Subcutaneous abdominal adipose tissue (tissue), 5 donors: ENCODE data around the gene GNAZ.

Experiments
- H3K27ac ChIP-seq: one replicate; pipeline ENCODE4 v1.7.0; 2013; ENCODE audit warnings: low read depth, mild to moderate bottlenecking, inconsistent platforms, low read length, moderate library complexity
- H3K27me3 ChIP-seq, 5 donors: one replicate each; pipeline ENCODE4 v1.7.0; 2013; ENCODE audit warnings: low read length in 5 of 5, inconsistent platforms in 1 of 5; ENCODE audit not compliant: control insufficient read depth in 5 of 5, insufficient read depth in 4 of 5
- H3K36me3 ChIP-seq, 5 donors: one replicate each; pipeline ENCODE4 v1.7.0; 2013; ENCODE audit warnings: low read length in 5 of 5; ENCODE audit not compliant: control insufficient read depth in 5 of 5, insufficient read depth in 5 of 5
- H3K4me1 ChIP-seq, 5 donors: one replicate each; pipeline ENCODE4 v1.7.0; 2013; ENCODE audit warnings: low read length in 5 of 5, mild to moderate bottlenecking in 3 of 5, moderate library complexity in 1 of 5; ENCODE audit not compliant: control insufficient read depth in 5 of 5, insufficient read depth in 5 of 5
- H3K4me3 ChIP-seq, 5 donors: one replicate each; pipeline ENCODE4 v1.7.0; 2013; ENCODE audit warnings: low read length in 5 of 5, low read depth in 1 of 5
- H3K9ac ChIP-seq, 5 donors: one replicate each; pipeline ENCODE4 v1.7.0; 2013; ENCODE audit warnings: low read length in 5 of 5, mild to moderate bottlenecking in 4 of 5, moderate library complexity in 3 of 5
- H3K9me3 ChIP-seq, 5 donors: one replicate each; pipeline ENCODE4 v1.7.0; 2013; ENCODE audit warnings: low read length in 5 of 5; ENCODE audit not compliant: control insufficient read depth in 5 of 5
- donor health status: healthy.
- donor health status: healthy.
- donor health status: healthy.
- donor health status: healthy.
- donor health status: healthy.

The GNAZ gene

DNA sequence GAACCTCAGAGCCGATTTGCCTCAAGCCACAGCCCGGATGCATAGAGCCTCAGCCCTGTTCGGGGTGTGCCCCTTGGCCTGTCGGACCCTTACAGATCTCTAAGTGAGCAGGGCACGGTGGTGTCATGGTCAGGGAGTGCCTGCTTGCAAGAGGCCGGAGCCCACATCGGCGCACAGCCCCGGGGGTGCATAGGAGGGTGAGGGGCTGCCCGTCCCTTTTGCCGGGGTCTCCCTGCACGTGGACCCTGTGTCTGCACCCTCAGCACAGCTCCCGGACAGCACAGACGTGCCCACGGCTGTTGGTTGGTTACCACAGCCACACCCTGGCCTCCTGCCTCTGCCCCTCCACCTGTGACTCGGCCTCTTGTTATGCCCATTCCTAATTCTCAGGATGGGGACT is 81.5 kb downstream of the GNAZ start:
- H3K36me3 ChIP-seq = peaks cover 0 to 7% (median 2%) of the 10 kb centered on the region in 5 donors
- H3K9ac ChIP-seq = no peak overlapping the region
- no peaks in the 10 kb centered on the region for H3K27me3 ChIP-seq
- no peak overlapping the region for H3K27ac ChIP-seq
- H3K4me3 ChIP-seq = no peak overlapping the region
- peaks cover 0 to 29% (median 3%) of the 10 kb centered on the region in 5 donors for H3K4me1 ChIP-seq
- no peaks in the 10 kb centered on the region for H3K9me3 ChIP-seq

DNA sequence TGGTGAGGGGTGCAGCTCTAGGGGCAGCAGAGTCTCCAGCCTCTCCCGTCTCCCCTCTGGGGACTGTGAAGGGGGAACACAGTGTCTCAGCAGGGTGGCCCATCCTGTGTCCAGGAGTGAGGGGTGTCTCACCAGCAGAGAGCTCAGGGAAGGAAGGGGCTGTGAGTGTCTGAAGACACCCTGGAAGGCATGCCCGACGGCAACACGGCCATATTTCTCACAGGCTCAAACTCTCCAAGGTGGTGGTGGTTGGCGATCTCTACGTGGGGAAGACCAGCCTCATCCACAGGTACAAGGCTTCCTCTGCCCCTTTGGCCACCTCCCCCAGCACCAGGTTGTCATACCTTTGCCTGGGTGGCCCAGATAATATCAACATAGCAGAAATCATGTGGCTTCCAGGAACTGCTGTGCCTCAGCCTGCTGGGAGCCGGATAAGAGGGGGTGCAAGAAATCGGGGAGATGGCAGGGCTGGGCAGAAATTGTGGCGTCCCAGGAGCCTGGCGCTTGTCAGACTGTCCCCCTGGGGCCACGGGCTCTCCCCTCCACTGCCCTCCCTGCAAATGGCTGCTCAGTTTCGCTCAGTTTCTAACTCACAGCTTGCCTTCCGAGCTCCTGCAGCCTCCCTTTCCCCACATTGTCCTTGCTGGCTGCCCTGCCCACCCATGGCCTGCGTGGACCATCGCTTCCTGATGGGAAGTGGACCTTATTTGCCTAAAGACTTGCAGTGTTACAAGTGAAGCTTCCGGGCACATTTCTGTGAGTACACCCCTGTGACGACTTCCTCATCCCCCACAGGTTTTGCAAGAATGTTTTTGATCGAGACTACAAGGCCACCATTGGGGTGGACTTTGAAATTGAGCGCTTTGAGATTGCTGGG is 82.2 kb downstream of the GNAZ start:
- Histone ChIP-seq H3K4me1 (peaks cover 0 to 29% (median 3%) of the 10 kb centered on the region in 5 donors), H3K4me3 (no peak overlapping the region), H3K27ac (no peak overlapping the region), H3K9ac (no peak overlapping the region), H3K9me3 (no peaks in the 10 kb centered on the region), H3K36me3 (peaks cover 0 to 7% (median 2%) of the 10 kb centered on the region in 5 donors), H3K27me3 (no peaks in the 10 kb centered on the region)

DNA sequence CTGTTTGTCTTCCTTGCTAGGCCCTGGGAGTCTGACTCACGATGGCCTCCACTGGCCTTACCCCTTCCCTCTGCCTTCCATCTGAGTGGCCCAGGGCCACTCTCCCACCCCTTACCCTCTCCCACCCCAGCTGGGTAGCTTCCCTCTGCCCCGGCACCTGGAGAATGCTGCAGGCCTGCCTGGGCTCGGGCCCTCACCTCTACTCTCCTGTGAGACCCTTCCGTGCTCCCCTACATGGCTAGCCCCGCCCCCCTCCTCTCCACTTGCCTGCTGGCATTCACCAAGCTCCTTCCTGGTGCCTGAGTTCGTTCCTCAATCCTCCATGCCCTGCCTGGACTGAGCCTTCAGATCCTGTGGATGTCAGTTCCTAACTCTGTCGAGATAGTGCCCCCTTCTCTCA is 83.7 kb downstream of the GNAZ start:
- Histone ChIP-seq H3K36me3 (peaks cover 0 to 7% (median 2%) of the 10 kb centered on the region in 5 donors), H3K4me1 (peaks cover 0 to 29% (median 0%) of the 10 kb centered on the region in 5 donors), H3K27me3 (no peaks in the 10 kb centered on the region), H3K9me3 (no peaks in the 10 kb centered on the region), H3K9ac (no peak overlapping the region), H3K27ac (no peak overlapping the region), H3K4me3 (no peak overlapping the region)

DNA sequence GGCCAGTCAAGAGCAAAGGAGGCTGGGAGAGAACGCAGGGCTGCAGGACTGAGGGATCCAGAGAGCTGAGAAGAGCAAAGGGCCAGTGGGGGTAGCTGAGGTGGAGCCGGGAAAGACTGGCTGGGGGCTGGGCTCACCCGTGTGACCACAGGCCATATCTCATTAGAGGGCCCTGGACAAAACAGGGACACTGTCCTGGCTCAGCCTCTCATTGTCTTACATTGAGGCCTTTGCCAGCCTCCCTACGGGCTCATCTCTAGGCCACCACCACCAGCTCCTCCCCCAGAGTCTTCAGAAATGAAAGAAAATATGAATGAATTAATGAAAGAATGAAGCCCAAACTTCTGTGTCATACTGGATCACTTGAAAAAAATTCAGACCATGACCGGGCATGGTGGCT is 84.1 kb downstream of the GNAZ start:
- H3K27me3 ChIP-seq = no peaks in the 10 kb centered on the region
- H3K9me3 ChIP-seq = no peaks in the 10 kb centered on the region
- peaks cover 0 to 7% (median 2%) of the 10 kb centered on the region in 5 donors for H3K36me3 ChIP-seq
- H3K4me1 ChIP-seq = peaks cover 0 to 25% (median 0%) of the 10 kb centered on the region in 5 donors
- H3K27ac ChIP-seq = no peak overlapping the region
- no peak overlapping the region for H3K9ac ChIP-seq
- no peak overlapping the region for H3K4me3 ChIP-seq

DNA sequence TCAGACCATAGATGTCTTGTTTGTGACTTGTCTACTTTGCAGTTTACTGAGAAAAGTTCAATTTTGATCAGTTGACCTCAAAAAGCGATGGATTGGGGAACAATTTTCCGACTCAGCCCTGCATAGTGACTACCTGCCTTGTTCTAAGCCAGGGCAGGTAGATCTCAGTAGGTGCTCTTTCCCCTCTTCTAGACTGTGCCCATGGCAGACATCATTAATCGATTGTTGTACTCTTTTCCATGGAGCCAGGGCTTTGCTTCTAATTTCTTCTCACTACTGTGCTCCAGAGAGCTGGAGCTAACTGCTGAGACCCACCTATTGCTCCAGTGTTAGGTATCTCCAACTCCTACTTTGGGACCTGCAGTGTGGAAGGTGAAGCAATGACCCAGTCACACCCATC is 84.8 kb downstream of the GNAZ start:
- H3K27me3 ChIP-seq = no peaks in the 10 kb centered on the region
- H3K4me1 ChIP-seq = peaks cover 0 to 19% (median 0%) of the 10 kb centered on the region in 5 donors

DNA sequence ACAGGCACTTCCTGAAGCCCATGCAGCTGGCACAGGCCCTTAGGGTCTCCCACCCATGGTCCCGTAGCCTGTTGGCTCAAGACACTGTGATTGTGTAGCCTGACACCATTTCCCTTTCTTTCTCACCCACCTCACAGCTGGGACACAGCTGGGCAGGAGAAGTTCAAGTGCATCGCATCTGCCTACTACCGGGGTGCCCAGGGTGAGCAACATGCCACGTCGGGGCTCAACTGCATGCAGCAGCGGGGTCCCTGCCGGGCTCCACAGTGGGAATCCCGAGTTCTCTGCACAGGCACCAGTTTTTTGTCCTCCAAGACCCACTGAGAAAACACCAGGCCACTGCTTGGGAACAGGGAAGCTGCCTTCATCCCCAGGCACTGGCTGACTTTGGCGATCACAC is 85.5 kb downstream of the GNAZ start:
- Histone ChIP-seq H3K4me3 (no peak overlapping the region), H3K4me1 (peaks cover 0 to 13% (median 0%) of the 10 kb centered on the region in 5 donors), H3K27me3 (no peaks in the 10 kb centered on the region), H3K9ac (no peak overlapping the region), H3K27ac (no peak overlapping the region), H3K36me3 (peaks cover 0 to 3% (median 2%) of the 10 kb centered on the region in 5 donors), H3K9me3 (no peaks in the 10 kb centered on the region)

More for the DNA sequence above, 84.8 kb downstream of the GNAZ start:
- Histone ChIP-seq H3K9ac (no peak overlapping the region), H3K4me3 (no peak overlapping the region), H3K36me3 (peaks cover 0 to 3% (median 2%) of the 10 kb centered on the region in 5 donors), H3K9me3 (no peaks in the 10 kb centered on the region), H3K27ac (no peak overlapping the region)

DNA sequence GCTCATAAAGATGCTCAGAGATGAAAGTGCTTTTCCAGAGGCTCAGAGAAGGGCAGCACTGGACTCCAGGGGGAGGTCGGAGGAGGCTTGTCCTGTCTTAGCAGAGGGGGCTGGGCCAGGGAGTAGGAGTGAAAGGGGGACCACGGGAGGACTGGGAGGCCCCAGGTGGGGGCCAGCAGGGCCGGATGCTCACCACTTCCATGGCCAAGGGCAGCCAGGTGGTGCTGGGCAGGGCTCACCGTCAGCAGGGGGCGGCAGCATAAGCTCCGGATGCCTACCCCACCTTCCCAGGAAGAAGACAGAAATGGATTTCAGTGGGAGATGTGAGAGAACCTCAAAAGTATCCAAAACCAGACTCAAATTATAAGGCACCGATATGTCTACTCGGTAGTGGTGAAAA is 86.0 kb downstream of the GNAZ start:
- Histone ChIP-seq H3K4me1 (peaks cover 0 to 9% (median 0%) of the 10 kb centered on the region in 5 donors), H3K9ac (no peak overlapping the region), H3K9me3 (no peaks in the 10 kb centered on the region), H3K27me3 (no peaks in the 10 kb centered on the region), H3K4me3 (no peak overlapping the region), H3K27ac (no peak overlapping the region), H3K36me3 (peaks cover 0 to 6% (median 0%) of the 10 kb centered on the region in 5 donors)

DNA sequence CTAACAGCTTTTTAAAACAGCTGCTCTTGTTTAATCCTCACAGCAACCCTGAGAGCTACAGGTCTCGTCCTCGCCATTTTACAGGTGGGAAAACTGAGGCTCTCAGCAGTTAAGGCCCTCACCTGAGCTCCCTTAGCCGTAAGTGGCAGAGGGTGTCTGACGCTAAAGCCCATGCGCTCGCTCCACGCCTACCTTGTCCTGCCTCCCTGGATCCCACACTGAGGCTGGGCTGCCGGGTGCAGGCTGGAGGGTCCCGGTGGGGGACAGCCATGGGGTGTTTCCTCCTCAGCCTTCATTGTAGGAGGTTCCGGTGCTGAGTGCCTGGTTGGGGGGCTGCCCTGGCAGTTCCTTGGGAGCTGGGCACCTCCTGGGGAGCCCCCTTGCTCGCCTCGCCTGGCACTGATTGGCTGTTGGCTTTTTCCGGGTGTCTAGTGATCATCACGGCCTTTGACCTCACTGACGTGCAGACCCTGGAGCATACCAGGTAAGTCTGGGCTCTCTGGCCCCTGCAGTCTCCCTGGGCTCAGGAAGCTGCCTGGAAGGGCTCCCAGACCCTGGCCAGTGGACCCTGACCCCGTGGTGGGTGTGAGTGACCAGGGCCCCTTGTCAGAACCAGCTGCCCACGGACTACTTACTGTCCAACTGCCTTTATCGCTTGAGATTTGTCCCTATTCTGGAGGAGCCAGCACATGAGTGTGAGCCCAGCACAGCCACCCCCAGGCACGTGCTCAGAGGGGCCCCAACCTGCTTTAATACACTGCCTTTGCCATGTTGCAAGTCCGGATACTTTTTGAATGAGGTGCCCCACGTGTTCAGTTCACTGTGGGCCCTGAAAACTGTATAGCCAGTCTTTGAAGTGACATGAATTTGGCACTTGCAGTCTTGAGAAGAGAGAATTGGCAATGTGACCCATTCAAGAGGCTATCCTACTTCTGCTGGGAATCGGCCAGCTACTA is 87.5 kb downstream of the GNAZ start:
- no peak overlapping the region for H3K4me3 ChIP-seq
- peaks cover 0 to 2% (median 0%) of the 10 kb centered on the region in 5 donors for H3K4me1 ChIP-seq
- H3K9me3 ChIP-seq = no peaks in the 10 kb centered on the region
- peaks cover 0 to 6% (median 0%) of the 10 kb centered on the region in 5 donors for H3K36me3 ChIP-seq
- no peaks in the 10 kb centered on the region for H3K27me3 ChIP-seq
- no peak overlapping the region for H3K27ac ChIP-seq
- H3K9ac ChIP-seq = no peak overlapping the region

DNA sequence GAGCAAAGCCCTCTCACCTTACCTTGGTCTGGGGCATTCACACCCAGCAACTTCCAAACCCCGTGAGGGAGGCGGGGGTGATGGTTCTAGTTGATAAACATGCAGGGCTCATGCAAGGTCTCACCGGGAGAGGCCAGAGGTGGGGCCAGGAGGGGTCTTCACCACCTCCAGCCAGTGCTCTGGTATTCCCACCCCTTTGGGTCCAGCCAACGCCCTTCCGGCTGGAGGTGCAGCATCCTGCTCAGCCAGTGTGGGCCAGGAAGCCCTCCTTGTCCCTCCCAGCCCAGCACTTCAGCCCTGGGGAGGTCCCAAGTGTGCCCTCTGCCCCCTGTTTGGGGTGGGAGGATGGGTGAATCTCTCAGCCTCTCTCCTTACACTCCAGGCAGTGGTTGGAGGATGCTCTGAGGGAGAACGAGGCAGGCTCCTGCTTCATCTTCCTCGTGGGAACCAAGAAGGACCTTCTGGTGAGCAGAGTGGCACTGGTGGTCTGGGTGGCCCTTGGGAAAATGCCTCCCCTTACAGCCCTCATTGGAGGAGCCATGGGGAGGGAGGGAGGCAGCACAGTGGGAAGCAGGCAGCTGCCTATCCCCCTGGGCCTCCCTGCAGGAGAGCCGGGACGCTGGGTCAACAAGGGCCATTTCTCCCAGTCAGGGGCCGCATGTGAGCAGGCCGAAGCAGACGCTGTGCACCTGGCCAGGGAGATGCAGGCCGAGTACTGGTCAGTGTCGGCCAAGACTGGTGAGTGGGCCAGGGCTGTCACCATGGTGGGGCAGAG is 88.4 kb downstream of the GNAZ start:
- no peak overlapping the region for H3K9ac ChIP-seq

More for the DNA sequence above, 88.4 kb downstream of the GNAZ start:
- Histone ChIP-seq H3K27me3 (no peaks in the 10 kb centered on the region), H3K27ac (no peak overlapping the region), H3K4me3 (no peak overlapping the region), H3K36me3 (peaks cover 0 to 6% (median 0%) of the 10 kb centered on the region in 5 donors), H3K4me1 (peaks cover 0 to 4% (median 4%) of the 10 kb centered on the region in 5 donors), H3K9me3 (no peaks in the 10 kb centered on the region)
